Small intestine (tissue), 7 donors: ENCODE measurements around the gene PRPS1. TPM values are rescaled to one million over a fixed set of nuclear protein-coding genes. Genes with fewer than 3 reads are reported as not detected.

Experiments used
- DNase-seq, 2 donors: peaks; one replicate each; pipeline versions ENCODE4 v3.0.0 to v3.0.0-alpha.2; 2013
- FAIRE-seq: peaks from 2 replicates; lab custom pipeline; 2012; peaks lifted over from hg19 to GRCh38; lab: Jason Lieb, UNC
- H3K27ac ChIP-seq, 3 donors: one replicate each; pipeline ENCODE4 v1.5.1; 2013; ENCODE audit warnings: low read length in 2 of 3, mild to moderate bottlenecking in 2 of 3, control low read depth in 1 of 3, inconsistent platforms in 1 of 3, low read depth in 1 of 3, moderate library complexity in 1 of 3
- H3K27me3 ChIP-seq, 3 donors: one replicate each; pipeline ENCODE4 v1.6.1; 2013; ENCODE audit warnings: low read length in 3 of 3, inconsistent platforms in 1 of 3; ENCODE audit not compliant: control insufficient read depth in 3 of 3, insufficient read depth in 3 of 3
- H3K36me3 ChIP-seq, 3 donors: one replicate each; pipeline ENCODE4 v1.6.1; 2013; ENCODE audit warnings: low read length in 3 of 3, inconsistent platforms in 1 of 3, low read depth in 1 of 3, mild to moderate bottlenecking in 1 of 3, moderate library complexity in 1 of 3; ENCODE audit not compliant: control insufficient read depth in 3 of 3, insufficient read depth in 2 of 3
- H3K4me1 ChIP-seq, 3 donors: one replicate each; pipeline ENCODE4 v1.6.1; 2013; ENCODE audit warnings: low read length in 2 of 3, inconsistent platforms in 1 of 3, low read depth in 1 of 3, mild to moderate bottlenecking in 1 of 3, moderate library complexity in 1 of 3; ENCODE audit not compliant: control insufficient read depth in 3 of 3, insufficient read depth in 2 of 3
- H3K4me3 ChIP-seq, 3 donors: one replicate each; pipeline ENCODE4 v1.5.1; 2013; ENCODE audit warnings: low read length in 3 of 3, control low read depth in 1 of 3, inconsistent platforms in 1 of 3, low read depth in 1 of 3, mild to moderate bottlenecking in 1 of 3, moderate library complexity in 1 of 3
- H3K9me3 ChIP-seq, 2 donors: one replicate each; pipeline ENCODE4 v1.6.1; 2013; ENCODE audit warnings: low read depth in 1 of 2, low read length in 1 of 2; ENCODE audit not compliant: control insufficient read depth in 2 of 2, insufficient read depth in 1 of 2
- WGBS, 3 donors: extraction: QIAGEN DNeasy Blood & Tissue Kit; methylation state at CpG; one replicate each; pipeline ENCODE4 v1.1.7; 2013; 5-methylcytosine and 5-hydroxymethylcytosine counted together
- polyA plus RNA-seq, 4 donors: library from polyadenylated mRNA; stranded (reverse) in 3 of 4; unstranded in 1 of 4; fragments of 200-250 nt in 3 of 4; fragments of 120-200 nt in 1 of 4; gene quantifications; one replicate each; pipeline versions ENCODE4 v1.2.1 to v1.2.3, GENCODE V29; 2013
- donor health status: healthy with polysubstance abuse.
- donor health status: control.
- donor health status: control.
- donor health status: Bipolar disorder and iron deficiency.
- donor health status: healthy.

The PRPS1 gene
- polyA plus RNA-seq, 4 donors, result 2.9 to 22.0 (median 15.7) TPM

- WGBS, 3 donors, result 83 to 97% (median 92%) methylated on average over 1 of the region's 1 CpG
- H3K36me3 ChIP-seq, result no peaks in the 10 kb centered on the region
- no peak for FAIRE-seq
Measured at GRCh38 chrX:107632346-107632745, 4.0 kb downstream of the PRPS1 start.

GRCh38 chrX:107646735-107647134 lies 18.4 kb downstream of the PRPS1 start:
- H3K4me3 ChIP-seq, result no peak overlapping the region
- no peak for FAIRE-seq
- WGBS, 3 donors, result 61 to 90% (median 86%) methylated on average over 2 of the region's 2 CpGs

More at GRCh38 chrX:107632346-107632745, 4.0 kb downstream of the PRPS1 start:
- H3K27me3 ChIP-seq, result no peaks in the 10 kb centered on the region
- no peak for DNase-seq
- no peaks in the 10 kb centered on the region for H3K9me3 ChIP-seq
- no peak overlapping the region for H3K4me3 ChIP-seq
- no peak overlapping the region for H3K27ac ChIP-seq
- H3K4me1 ChIP-seq, result peaks cover 0 to 4% (median 0%) of the 10 kb centered on the region in 3 donors

GRCh38 chrX:107648332-107648731 lies 20.0 kb downstream of the PRPS1 start:
- no peak overlapping the region for H3K27ac ChIP-seq
- 94 to 99% (median 96%) methylated on average over 4 of the region's 4 CpGs for WGBS, 3 donors
- FAIRE-seq, result no peak
- H3K27me3 ChIP-seq, result no peaks in the 10 kb centered on the region
- DNase-seq, result no peak
- H3K4me3 ChIP-seq, result no peak overlapping the region
- H3K4me1 ChIP-seq, result no peaks in the 10 kb centered on the region
- H3K36me3 ChIP-seq, result peaks cover 0 to 17% (median 0%) of the 10 kb centered on the region in 3 donors
- H3K9me3 ChIP-seq, result no peaks in the 10 kb centered on the region

More at GRCh38 chrX:107646735-107647134, 18.4 kb downstream of the PRPS1 start:
- DNase-seq, result no peak
- Histone ChIP-seq H3K27ac (no peak overlapping the region), H3K27me3 (no peaks in the 10 kb centered on the region), H3K36me3 (peaks cover 0 to 18% (median 0%) of the 10 kb centered on the region in 3 donors), H3K9me3 (no peaks in the 10 kb centered on the region), H3K4me1 (no peaks in the 10 kb centered on the region)

- 22 to 40% (median 24%) methylated on average over 2 of the region's 2 CpGs for WGBS, 3 donors
- H3K27me3 ChIP-seq, result no peaks in the 10 kb centered on the region
- DNase-seq, result no peak
Measured at GRCh38 chrX:107654566-107654871, 26.2 kb downstream of the PRPS1 start.

GRCh38 chrX:107654872-107655761 lies 26.8 kb downstream of the PRPS1 start:
- Histone ChIP-seq H3K4me3 (peak overlapping the region in 1 of 3 donors; percentile 2), H3K4me1 (peaks cover 0 to 7% (median 0%) of the 10 kb centered on the region in 3 donors), H3K9me3 (no peaks in the 10 kb centered on the region), H3K36me3 (no peaks in the 10 kb centered on the region), H3K27me3 (no peaks in the 10 kb centered on the region), H3K27ac (peak overlapping the region; percentile 0 to 77 (median 17))
- no peak for FAIRE-seq
- WGBS, 3 donors, result 22 to 36% (median 29%) methylated on average over 16 to 22 of the region's 22 CpGs
- DNase-seq, result peak; percentile 68 to 74

More at GRCh38 chrX:107654566-107654871, 26.2 kb downstream of the PRPS1 start:
- Histone ChIP-seq H3K9me3 (no peaks in the 10 kb centered on the region), H3K4me1 (peaks cover 0 to 7% (median 0%) of the 10 kb centered on the region in 3 donors), H3K27ac (peak overlapping the region in 2 of 3 donors; percentile 50 to 77), H3K4me3 (no peak overlapping the region), H3K36me3 (peaks cover 0 to 2% (median 0%) of the 10 kb centered on the region in 3 donors)
- FAIRE-seq, result no peak

GRCh38 chrX:107656978-107657377 lies 28.7 kb downstream of the PRPS1 start:
- WGBS, 3 donors, result 64 to 79% (median 67%) methylated on average over 5 of the region's 5 CpGs
- FAIRE-seq, result no peak

GRCh38 chrX:107658660-107659059 lies 30.4 kb downstream of the PRPS1 start:
- Histone ChIP-seq H3K4me1 (peaks cover 0 to 7% (median 0%) of the 10 kb centered on the region in 3 donors), H3K27me3 (no peaks in the 10 kb centered on the region), H3K36me3 (no peaks in the 10 kb centered on the region), H3K27ac (no peak overlapping the region), H3K4me3 (no peak overlapping the region), H3K9me3 (no peaks in the 10 kb centered on the region)
- WGBS, 3 donors, result 75 to 88% (median 85%) methylated on average over 4 to 5 of the region's 5 CpGs
- FAIRE-seq, result no peak
- no peak for DNase-seq

More at GRCh38 chrX:107656978-107657377, 28.7 kb downstream of the PRPS1 start:
- no peaks in the 10 kb centered on the region for H3K9me3 ChIP-seq
- H3K4me1 ChIP-seq, result peaks cover 0 to 7% (median 0%) of the 10 kb centered on the region in 3 donors
- H3K27ac ChIP-seq, result no peak overlapping the region
- DNase-seq, result peak; percentile 10 to 36
- no peak overlapping the region for H3K4me3 ChIP-seq
- H3K36me3 ChIP-seq, result no peaks in the 10 kb centered on the region
- H3K27me3 ChIP-seq, result no peaks in the 10 kb centered on the region

GRCh38 chrX:107659286-107659685 lies 31.0 kb downstream of the PRPS1 start:
- H3K9me3 ChIP-seq, result no peaks in the 10 kb centered on the region
- H3K27ac ChIP-seq, result no peak overlapping the region
- H3K36me3 ChIP-seq, result no peaks in the 10 kb centered on the region
- H3K4me1 ChIP-seq, result peaks cover 0 to 7% (median 0%) of the 10 kb centered on the region in 3 donors
- H3K27me3 ChIP-seq, result no peaks in the 10 kb centered on the region
- FAIRE-seq (no peak), DNase-seq (no peak)
- 29 to 65% (median 40%) methylated on average over 4 of the region's 4 CpGs for WGBS, 3 donors
- no peak overlapping the region for H3K4me3 ChIP-seq
